Loucy (cell line): ENCODE measurements around the gene EBF3.

Experiments
- EZH2phosphoT487 ChIP-seq: fragments of 200-600 bp; IDR thresholded peaks from 2 replicates; pipeline ENCODE4 v1.6.1; 2018; ENCODE audit warnings: antibody characterized with exemption, mild to moderate bottlenecking, moderate library complexity, borderline replicate concordance
- TF ChIP-seq, protein P1 (sequence below): fragments of 200-600 bp; sonication (generic); conservative IDR thresholded peaks from 2 replicates; pipeline ENCODE4 v1.5.1; 2014; ENCODE audit warnings: mild to moderate bottlenecking, antibody characterized with exemption, low read length

- TF ChIP-seq, protein P1, sequence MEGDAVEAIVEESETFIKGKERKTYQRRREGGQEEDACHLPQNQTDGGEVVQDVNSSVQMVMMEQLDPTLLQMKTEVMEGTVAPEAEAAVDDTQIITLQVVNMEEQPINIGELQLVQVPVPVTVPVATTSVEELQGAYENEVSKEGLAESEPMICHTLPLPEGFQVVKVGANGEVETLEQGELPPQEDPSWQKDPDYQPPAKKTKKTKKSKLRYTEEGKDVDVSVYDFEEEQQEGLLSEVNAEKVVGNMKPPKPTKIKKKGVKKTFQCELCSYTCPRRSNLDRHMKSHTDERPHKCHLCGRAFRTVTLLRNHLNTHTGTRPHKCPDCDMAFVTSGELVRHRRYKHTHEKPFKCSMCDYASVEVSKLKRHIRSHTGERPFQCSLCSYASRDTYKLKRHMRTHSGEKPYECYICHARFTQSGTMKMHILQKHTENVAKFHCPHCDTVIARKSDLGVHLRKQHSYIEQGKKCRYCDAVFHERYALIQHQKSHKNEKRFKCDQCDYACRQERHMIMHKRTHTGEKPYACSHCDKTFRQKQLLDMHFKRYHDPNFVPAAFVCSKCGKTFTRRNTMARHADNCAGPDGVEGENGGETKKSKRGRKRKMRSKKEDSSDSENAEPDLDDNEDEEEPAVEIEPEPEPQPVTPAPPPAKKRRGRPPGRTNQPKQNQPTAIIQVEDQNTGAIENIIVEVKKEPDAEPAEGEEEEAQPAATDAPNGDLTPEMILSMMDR = no peak
- no peak for TF ChIP-seq EZH2phosphoT487
Measured at GRCh38 chr10:130010653-130011052, 46.6 kb upstream of the EBF3 start.
